GM19438 (cell line): ENCODE measurements around the gene C1QBP.
A peak's percentile ranks its signal among the peaks of the same experiment; 100 is the strongest.
"Not testable (repeated sequence)": the region's sequence is repeated elsewhere in the genome, so short reads cannot be mapped to it uniquely, and the experiment has no call there.

Experiments
- ATAC-seq: cut with Tn5 transposase; IDR thresholded peaks from one replicate; pipeline ENCODE4 v1.9.1; 2021; ENCODE audit warnings: low read depth; ENCODE audit not compliant: unreplicated experiment

C1QBP gene, protein sequence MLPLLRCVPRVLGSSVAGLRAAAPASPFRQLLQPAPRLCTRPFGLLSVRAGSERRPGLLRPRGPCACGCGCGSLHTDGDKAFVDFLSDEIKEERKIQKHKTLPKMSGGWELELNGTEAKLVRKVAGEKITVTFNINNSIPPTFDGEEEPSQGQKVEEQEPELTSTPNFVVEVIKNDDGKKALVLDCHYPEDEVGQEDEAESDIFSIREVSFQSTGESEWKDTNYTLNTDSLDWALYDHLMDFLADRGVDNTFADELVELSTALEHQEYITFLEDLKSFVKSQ

GRCh38 chr17:5438716-5439445 lies at the start of gene C1QBP:
C1QBP (minus strand) TSS chr17:5439155; CDS start chr17:5439073, 82 bp downstream.
- peak; percentile 75 for ATAC-seq

- ATAC-seq: no peak
These were observed 49.8 kb upstream of the C1QBP start for GRCh38 chr17:5488752-5489151.

- ATAC-seq: peak; percentile 81
These were observed 47.5 kb upstream of the C1QBP start, which contains the start of gene MIS12 for GRCh38 chr17:5486206-5487124. MIS12 (plus strand) TSS chr17:5486566; CDS start chr17:5488863, 2,297 bp downstream.

GRCh38 chr17:5485270-5486205 lies 46.6 kb upstream of the C1QBP start, which contains the start of gene DERL2:
DERL2 (minus strand) TSS chr17:5486178; CDS start chr17:5486161, 17 bp downstream.
- peak; percentile 18 for ATAC-seq

GRCh38 chr17:5481451-5481850 lies 42.5 kb upstream of the C1QBP start:
- no peak for ATAC-seq

DNA sequence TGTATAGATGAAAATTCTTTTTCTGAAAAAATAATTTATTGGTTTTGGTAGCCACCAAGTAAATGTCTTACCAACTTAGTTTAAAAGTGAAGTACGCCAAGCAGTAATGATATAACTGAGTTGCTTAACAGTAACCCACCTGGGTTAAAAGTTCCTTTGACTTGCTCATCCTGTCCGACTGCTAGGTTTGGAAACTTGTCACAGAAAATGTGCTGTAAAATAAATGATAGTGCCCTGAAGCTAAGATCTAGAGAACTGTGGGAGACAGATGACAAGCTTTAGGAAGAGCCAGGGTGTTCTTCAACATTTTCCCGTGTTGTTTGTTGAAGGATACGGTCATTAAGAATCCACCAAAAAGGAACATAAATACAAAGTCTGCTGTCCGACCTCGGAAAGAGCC lies 42.0 kb upstream of the C1QBP start:
- ATAC-seq: no peak

DNA sequence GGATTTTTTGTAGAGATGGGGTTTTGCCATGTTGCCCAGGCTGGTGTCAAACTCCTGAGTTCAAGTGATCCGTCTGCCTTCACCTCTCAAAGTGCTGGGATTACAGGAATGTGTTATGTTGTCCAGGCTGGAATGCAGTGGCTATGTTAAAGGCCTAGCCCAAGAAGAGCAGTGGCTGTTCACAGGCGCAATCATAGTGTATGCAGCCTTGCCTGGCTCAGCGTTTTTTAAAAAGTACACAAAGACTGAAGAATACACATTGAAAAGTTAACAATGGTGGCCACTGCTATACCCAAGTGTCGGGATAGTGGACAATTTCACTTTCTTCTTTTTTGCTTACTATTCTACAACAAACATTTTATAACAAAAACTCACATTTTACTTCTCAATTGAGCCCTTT lies 40.0 kb upstream of the C1QBP start:
- ATAC-seq: no peak

GRCh38 chr17:5473906-5474305 lies 35.0 kb upstream of the C1QBP start:
- no peak for ATAC-seq

GRCh38 chr17:5472511-5472910 lies 33.6 kb upstream of the C1QBP start:
- no peak for ATAC-seq

- no peak for ATAC-seq
These were observed 29.1 kb upstream of the C1QBP start for GRCh38 chr17:5468075-5468473.

- no peak for ATAC-seq
These were observed 28.5 kb upstream of the C1QBP start for GRCh38 chr17:5467416-5467815.

GRCh38 chr17:5466295-5466694 lies 27.3 kb upstream of the C1QBP start:
- ATAC-seq: no peak

DNA sequence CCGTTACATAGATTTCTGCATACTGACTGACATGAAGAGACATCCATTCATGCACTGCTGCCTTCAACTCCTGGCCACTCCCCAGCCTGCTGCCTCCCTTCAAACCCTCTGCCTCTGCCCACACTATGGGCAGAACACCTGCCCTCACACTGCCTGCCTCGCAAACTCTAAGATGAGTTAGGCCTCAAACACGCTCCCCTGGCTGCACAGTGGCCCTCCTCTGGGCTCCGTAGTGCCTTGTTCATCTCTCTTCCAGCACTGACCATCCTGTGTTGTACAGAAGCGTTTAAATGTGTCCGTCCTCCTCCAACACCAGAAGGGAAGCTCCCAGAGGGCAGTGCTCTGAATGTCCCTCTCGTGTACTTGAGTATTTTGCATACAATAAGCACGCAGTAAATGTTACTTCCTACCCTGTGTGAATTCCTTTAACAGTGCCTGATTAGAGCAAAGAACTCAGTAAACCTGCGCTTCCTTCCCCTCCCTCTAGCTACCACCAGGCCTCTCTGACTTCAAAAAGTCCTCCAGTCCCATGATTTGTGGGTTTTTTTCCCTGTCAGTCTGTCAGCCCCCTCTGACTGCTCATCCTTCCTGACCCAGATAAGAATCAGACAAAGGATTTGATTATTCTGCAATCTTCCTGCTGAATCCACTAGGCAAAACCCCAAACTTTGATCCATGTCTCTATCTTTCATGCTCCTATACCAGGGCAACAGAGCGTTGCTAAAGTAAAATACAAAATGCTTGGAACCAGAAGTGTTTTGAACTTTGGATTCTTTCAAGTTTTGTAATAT lies 26.0 kb upstream of the C1QBP start:
- no peak for ATAC-seq

DNA sequence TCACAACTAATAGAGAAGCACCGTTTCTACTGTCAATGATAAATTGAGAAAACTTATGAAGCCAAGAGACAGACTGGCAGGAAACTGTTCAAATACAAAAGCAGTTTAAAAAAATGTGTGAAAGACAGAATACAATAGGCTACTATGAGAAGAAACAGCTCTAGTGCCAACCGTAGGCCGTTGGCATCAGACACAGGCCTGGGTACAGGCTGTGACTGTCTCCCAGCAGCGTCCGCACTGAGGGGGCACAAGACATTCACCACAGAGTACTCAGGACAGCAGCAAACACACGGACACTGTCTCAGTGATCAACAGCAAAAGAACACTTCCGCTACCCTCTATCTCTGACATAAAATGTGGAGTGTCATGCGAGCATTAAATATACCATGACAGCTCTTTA lies 7.8 kb upstream of the C1QBP start:
- no peak for ATAC-seq

- ATAC-seq: no peak
These were observed 5.3 kb upstream of the C1QBP start for GRCh38 chr17:5444209-5444608.

DNA sequence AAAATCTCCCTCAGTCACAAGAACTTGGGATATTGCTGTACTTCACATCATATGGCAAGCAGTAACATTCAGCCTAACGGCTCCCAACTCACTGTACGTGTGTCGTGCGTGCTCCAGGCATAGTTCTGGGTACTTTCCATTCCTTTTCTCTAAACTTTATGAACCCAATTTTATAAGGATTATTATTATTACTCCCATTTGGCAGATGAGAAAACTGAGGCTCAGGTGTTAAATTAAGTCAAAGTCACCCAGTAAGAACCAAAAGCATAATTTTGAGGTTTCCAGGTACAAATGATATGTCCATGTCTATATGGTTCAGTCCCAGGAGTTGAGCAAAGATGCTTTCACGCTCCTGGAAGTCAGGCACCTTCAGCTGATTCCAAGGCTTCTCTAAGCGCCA lies 4.8 kb upstream of the C1QBP start:
- ATAC-seq: no peak

- ATAC-seq: no peak
These were observed 450 bp upstream of the C1QBP start for GRCh38 chr17:5439446-5439764.

DNA sequence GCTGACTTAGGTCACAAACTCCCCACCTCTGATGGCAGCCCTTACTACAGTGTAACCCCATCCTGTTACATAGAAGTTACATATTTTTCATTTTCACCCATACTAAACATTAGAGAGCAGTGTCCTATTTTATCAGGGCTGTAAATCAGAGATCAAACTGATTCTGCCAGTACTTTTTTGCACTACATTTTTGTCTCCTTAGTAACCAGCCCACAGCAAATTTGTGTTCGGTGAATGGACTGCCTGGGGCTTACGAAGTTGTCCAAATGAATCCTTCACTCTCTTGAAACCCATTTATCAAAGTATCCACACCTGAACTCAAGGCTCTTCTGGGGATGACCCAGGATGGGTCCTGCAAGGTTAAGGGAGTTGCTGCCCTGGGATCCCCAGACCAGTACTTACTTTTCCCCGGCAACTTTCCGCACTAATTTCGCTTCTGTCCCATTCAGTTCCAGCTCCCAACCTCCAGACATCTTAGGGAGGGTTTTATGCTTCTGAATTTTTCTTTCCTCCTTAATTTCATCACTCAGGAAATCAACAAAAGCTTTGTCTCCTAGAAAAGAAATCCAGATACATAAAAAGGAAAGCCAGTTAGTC lies 1.1 kb downstream of the C1QBP start:
- ATAC-seq: no peak

DNA sequence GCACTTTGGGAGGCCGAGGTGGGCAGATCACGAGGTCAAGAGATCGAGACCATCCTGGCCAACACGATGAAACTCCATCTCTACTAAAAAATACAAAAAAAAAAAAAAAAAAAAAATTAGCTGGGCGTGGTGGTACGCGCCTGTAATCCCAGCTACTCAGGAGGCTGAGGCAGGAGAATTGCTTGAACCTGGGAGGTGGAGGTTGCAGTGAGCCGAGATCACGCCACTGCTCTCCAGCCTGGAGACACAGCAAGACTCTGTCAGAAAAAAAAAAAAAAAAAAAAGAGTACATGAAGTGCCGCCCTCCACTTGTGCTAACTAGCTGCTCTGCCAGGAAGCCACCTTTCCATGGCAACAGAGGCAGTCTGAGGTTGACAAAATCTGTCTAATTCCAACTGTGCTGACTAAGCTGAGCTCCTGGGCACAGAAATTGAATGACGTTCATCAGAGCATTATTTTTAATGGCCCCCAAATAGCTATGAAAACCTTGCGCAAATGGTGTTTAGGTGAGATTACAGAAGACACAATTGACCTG lies 3.1 kb downstream of the C1QBP start:
- ATAC-seq: not testable (repeated sequence)
